Stimulated activated CD8-positive, alpha-beta memory T cell treated with anti-CD3 and anti-CD28 coated beads, Interleukin-4, amount 100 ng/mL, for 48 hours (primary cell): ENCODE data around the gene CLN3.
"Not testable (repeated sequence)": the region's sequence is repeated elsewhere in the genome, so short reads cannot be mapped to it uniquely, and the experiment has no call there.

Source experiments
- DNase-seq: peaks from one replicate; pipeline ENCODE4 v3.0.0-alpha.2; 2020

CLN3 gene

GRCh38 chr16:28513484-28514181, 21.8 kb upstream of the CLN3 start:
- no peak for DNase-seq

- DNase-seq, result no peak
Observed at GRCh38 chr16:28511801-28512789, 20.2 kb upstream of the CLN3 start.

GRCh38 chr16:28511031-28511430, 19.2 kb upstream of the CLN3 start:
- no peak for DNase-seq

GRCh38 chr16:28505489-28506137, 13.7 kb upstream of the CLN3 start:
- DNase-seq, result no peak

GRCh38 chr16:28504707-28505404, 13.0 kb upstream of the CLN3 start:
- DNase-seq, result no peak

GRCh38 chr16:28503470-28504259, 11.8 kb upstream of the CLN3 start:
- no peak for DNase-seq

- no peak for DNase-seq
Observed at GRCh38 chr16:28502290-28502689, 10.4 kb upstream of the CLN3 start.

- no peak for DNase-seq
Observed at GRCh38 chr16:28501258-28502232, 9.7 kb upstream of the CLN3 start.

GRCh38 chr16:28500476-28501180, 8.8 kb upstream of the CLN3 start:
- DNase-seq, result not testable (repeated sequence)

GRCh38 chr16:28499854-28500253, 8.0 kb upstream of the CLN3 start:
- DNase-seq, result no peak

GRCh38 chr16:28498666-28499381, 7.0 kb upstream of the CLN3 start:
- no peak for DNase-seq

- no peak for DNase-seq
Observed at GRCh38 chr16:28497861-28498599, 6.2 kb upstream of the CLN3 start.

GRCh38 chr16:28497386-28497785, 5.5 kb upstream of the CLN3 start:
- DNase-seq, result no peak

- no peak for DNase-seq
Observed at GRCh38 chr16:28496844-28497243, 5.0 kb upstream of the CLN3 start.

GRCh38 chr16:28495795-28496749, 4.2 kb upstream of the CLN3 start:
- no peak for DNase-seq

GRCh38 chr16:28495098-28495793, 3.4 kb upstream of the CLN3 start:
- peak; percentile 30 for DNase-seq
